HepG2 (cell line): ENCODE data around the gene CCM2.

Experiments
- ASH2L ChIP-seq: fragments of 300-600, 200-600 bp; sonication (generic); IDR thresholded peaks from 2 replicates; pipeline ENCODE4 v1.7.0; 2017; ENCODE audit warnings: low read depth, mild to moderate bottlenecking, moderate library complexity, mixed read lengths, low read length; ENCODE audit not compliant: insufficient read length
- CREM ChIP-seq, 2 experiments: sonication (generic) in 1 of 2; formaldehyde crosslinking in 1 of 2; IDR thresholded peaks; 2 replicates each; pipeline versions ENCODE4 v1.4.0 to v1.6.1; 2016 to 2020; ENCODE audit warnings: antibody characterized with exemption in 1 of 2, mild to moderate bottlenecking in 1 of 2, missing genetic modification reagents in 1 of 2
- CTCF ChIP-seq: sonication (generic); formaldehyde crosslinking; IDR thresholded peaks from 2 replicates; pipeline ENCODE4 v1.5.0; 2020; ENCODE audit warnings: mild to moderate bottlenecking, missing genetic modification reagents, moderate library complexity
- MAFG ChIP-seq: sonication (generic); formaldehyde crosslinking; IDR thresholded peaks from 2 replicates; pipeline ENCODE4 v1.5.1; 2020; ENCODE audit warnings: mild to moderate bottlenecking, missing genetic modification reagents
- TBL1XR1 ChIP-seq: fragments of 150-350 bp; IDR thresholded peaks from 2 replicates; pipeline ENCODE4 v1.6.1; 2014; ENCODE audit warnings: borderline replicate concordance, low read length; ENCODE audit not compliant: partially characterized antibody
- ZHX1 ChIP-seq: sonication (generic); formaldehyde crosslinking; IDR thresholded peaks from 2 replicates; pipeline ENCODE4 v1.8.1; 2022; ENCODE audit warnings: low read depth, mild to moderate bottlenecking, missing genetic modification reagents

DNA sequence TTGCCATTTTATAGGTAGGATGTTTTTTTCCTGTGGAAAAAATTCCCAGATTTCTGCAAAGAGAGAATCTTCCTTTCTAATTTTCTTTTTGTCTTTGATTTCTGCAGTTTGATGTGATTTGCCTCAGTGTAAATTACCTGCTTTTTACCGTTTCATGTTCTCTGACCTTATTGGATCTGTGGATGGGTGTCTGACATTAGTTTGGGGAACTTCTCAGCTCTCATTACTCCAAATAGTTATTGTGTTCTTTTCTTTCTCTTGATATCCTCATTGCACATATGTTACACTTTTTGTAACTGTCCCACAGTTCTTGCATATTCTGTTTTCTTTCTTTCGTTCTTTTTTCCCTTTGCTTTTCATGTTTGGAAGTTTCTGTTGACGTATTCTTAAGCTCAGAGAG, 60.3 kb downstream of the CCM2 start:
- TF ChIP-seq MAFG (CRISPR knock-in tag) (no peak), ZHX1 (no peak), CTCF (no peak), TBL1XR1 (no peak), CREM (IDR thresholded peaks at IDR 0.05) (no peak), CREM (CRISPR knock-in tag; IDR thresholded peaks at IDR 0.05) (no peak), ASH2L (no peak)
